ENCODE results near the gene TMX1.

The TMX1 gene

DNA sequence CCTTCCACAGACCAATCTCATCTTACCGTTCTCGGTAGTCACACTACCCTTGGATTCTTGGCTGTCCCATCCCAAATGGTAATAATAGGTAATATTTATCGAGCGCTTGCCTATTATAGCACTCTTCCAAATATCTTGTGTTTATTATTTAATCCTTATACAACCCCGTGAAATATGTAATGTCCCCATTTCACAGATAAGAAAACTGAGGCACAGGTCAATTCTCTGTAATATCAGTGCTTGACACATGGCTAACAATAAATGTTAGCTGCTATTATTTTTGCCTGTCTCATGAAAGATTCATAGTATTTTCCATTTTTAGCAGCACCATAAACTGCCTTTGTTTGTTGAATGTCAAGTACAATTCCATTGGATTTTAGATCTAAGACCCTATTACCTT, 4.5 kb downstream of the TMX1 start:
- DNase-seq: no peak

DNA sequence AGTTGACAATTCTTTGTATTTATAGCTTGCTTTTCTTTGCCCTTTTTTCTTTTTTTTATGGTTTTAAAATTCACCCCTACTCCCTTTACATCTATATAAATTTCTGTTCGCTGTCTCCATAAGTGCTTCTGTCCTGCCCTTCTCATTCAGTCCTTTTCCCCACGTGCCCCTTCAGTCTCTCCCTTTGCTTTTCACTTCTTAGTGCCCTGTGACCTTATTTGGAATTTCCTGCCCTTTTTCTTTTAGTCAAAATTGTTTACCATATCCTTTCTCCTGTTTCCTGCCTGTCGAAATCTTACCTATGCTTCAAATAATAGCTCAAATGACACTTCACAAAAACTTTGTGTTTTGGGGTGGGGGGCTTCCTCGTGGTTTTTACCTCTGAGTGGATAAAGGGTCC, 6.0 kb downstream of the TMX1 start:
- DNase-seq: no peak

DNA sequence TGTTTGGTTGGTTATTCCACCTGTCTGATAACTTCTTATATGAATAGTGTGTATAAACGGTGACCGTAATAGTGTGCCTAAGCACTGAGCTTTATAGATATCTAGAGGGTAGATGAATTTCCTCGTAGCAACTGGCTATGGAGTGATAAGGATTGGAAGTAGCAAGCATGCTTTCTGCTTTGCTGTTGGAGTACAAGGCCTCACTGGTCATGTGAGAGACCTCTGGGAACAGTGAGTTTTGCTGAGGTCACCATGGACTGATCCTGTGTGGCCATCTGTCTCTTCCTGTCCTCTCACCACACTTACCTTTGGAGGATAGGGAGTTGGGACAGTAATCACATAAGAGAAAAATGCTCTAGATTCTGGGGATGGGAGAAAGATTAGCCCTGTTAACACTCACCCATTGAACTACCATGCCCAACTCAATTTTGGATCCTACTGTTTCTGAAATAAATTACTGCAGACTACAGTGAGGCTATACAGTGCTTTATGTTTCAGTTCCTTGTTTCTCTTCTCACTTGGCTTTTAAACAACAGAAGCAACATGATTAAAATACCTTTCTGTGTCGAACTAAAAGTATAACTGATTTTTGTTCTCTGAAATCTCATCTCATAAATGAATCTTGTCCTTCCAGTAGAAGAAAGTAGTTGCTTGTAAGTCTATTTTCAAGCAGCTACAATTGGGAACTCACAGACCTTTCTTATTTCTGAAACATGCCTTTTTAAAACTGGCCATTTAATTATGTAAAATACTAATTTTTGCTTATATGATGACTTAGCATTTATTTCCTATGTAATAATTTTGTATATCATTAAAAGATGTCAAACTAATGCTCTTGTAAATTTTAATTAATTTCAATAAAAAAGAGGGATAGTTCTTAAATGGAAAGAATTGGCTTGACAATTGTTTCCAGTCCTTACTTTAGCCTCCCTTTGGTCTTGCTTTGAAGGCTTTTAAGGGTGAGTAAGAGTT, 8.3 kb downstream of the TMX1 start:
- DNase-seq: no peak

DNA sequence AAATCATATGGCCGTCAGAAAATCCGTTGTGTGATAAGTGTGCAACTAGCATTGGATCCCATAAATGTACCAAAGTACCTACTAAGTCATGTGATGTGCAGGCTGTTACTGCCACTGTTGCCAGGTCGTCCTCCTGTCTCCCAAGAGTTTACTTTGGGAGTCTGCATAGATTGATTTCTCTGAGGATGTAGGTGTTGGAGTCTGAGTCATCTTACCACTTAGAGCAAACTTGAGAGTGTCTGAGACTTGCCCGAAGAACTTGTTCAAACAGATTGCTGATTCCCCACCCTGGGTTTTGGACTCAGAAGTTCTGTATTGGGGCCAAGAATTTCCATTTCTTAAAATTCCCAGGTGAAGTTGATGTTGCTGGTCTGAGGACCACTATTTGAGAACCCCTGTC, 11.4 kb downstream of the TMX1 start:
- no peak for DNase-seq

DNA sequence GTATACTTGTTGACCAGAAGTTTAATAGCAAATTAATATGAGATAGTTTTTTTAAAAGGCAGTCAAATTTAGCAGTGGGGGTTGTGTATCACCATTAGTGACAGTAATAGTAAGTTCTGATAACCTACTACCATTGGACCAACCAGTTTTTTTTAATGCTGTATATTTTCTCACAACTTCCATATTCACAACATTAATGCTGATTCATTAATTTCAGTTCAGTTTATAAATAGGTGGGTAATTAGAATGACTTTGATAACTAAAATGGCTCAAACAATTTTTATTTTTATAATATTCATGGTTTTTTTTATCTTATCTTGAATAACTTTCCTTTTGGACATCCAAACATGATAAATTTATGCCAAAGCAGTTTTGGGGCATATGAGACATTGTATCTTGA, 13.8 kb downstream of the TMX1 start:
- DNase-seq: no peak

DNA sequence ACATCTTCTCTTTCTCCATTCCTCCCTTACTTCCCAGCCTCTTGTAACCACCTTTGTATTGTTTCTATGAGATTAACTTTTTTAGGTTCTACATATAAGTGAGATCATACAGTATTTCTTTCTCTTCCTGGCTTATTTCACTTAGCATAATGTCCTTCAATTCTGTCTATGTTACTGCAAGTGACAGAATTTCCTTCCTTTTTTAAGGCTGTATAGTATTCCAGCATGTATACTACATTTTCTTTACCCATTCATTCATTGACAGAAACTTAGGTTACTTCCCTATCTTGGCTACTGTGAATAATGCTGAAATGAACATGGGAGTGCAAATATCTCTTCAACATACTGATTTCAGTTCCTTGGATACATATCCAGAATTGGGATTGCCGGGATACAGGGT, 18.2 kb downstream of the TMX1 start:
- DNase-seq: no peak

DNA sequence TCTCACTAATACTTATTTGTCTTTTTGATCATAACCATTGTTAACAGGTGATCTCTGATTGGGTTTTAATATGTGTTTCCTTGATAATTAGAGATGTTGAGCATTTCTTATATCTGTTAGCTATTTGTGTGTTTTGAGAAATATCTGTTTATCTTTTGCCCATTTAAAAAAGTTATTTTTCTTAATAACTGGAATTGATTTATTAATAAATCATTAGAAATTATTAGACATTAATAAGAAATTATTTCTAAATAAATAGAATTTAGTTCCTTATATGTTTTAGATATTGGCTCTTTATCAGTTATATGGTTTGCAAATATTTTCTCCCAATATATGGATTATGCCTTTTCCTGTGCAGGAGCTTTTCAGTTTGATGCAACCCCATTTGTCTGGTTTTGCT, 18.7 kb downstream of the TMX1 start:
- no peak for DNase-seq

DNA sequence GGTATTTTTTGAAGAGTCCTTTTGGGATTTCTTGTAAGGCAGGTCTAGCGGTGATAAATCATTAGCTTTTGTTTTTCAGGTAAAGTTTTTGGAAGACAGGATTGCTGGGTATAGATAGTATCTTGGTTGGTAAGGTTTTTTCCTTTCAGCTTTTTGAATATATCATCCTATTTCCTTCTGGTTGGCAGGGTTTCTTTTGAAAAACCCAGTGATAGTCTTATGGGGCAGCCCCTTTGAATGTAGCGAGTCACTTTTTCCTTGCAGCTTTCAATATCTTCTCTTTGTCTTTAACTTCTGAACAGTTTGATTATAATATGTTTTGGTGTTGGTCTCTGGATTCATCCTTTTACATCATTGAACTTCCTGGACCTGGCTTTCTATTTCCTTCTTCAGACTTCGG, 20.2 kb downstream of the TMX1 start:
- no peak for DNase-seq

DNA sequence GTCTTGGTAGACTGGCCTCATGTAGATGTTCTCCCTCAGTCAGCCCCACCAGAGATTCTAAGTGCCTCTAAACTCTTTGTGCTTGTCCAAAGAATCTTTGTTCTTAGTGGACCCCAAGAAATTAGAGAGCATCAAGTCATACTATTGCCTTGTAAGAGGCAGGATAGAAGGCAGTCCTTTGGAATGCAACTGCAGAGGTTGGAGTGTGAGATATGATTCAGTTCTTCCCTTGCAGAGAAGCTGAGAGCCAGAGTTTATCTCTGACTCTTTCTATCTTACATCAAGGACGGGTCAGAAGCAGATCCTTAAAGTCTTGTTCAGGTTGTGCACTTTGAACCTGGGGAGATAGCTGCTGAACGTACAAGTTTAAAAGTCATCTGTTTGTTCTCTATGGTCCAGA, 21.1 kb downstream of the TMX1 start:
- DNase-seq: no peak

DNA sequence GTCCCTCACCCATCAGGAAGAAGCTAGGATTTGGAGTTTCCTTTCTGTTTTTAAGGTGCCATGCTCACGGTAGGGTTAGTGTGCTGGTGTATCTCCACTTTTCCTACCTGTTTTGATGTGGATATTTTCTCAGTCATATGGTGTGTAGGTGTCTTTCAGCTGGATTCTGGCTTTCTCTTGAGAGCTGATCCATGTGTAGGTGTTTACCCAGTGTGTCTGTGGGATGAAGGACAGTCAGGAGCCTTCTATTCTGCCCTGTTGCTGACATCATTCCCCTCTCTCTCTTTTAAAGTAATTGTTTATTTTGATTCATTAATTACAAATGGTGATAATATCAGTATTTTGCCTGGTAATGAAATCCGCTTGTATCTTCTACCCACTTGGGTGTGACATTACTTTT, 22.8 kb downstream of the TMX1 start:
- no peak for DNase-seq

DNA sequence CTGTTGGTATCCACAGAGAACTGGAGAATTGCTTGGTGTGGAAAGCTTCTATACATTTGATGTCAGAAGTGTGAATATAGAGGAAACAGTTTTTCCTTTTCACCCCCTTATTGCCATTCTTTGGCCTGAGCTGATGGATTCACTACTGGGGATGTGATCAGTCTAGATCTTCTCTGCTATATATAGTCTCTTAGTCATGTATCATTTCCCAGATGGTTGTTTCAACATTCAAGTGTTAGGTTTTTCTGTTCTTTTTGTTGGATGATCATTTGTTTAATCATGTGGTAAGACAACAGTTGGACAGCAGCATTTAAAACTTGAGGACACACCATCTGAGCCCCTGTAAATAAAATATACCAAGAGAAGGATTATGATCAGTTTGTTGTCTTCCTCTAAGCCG, 29.6 kb downstream of the TMX1 start:
- no peak for DNase-seq

DNA sequence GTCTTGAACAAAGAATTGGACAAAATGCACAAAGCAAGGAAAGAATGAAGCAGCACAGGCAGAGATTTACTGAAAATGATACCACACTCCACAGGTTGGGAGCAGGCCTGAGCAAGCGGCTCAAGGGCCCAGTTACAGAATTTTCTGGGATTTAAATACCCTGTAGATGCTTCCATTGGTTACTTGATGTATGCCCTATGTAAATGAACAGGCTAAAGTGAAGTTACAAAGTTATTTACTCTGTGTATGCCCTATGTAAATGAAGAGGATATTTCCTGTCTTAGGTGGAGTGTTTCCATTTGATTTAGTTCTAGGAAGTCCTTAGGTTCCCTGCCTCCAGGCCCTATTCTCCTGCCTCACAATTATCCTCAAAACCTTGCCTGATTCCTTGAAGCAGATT, 36.6 kb downstream of the TMX1 start:
- no peak for DNase-seq

DNA sequence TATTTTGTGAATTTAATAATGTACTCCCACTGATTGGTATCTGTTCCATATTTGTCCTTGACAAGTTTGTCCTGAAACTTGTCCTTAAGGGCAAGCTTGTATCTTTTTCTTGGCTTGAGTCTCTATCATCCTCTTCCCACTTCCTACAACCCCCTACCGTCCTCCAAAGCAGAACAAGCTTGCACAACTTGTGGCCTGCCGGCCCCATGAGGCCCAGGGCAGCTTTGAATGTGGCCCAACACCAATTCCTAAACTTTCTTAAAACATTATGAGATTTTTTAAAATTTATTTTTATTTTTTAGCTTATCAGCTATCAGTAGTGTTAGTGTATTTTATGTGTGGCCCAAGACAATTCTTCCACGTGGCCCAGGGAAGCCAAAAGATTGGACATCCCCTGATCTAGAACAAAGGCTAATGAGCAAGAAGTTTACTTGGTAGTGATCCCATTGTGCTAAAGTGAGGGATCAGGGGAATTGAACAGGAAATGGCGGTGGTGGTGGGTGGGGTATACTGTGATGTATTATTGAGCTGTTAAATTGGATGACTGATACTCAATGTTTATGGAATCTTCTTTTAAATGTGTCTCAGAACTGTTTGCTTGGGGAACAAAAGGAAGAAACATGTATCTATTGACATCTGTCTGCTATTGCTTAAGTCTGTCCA, 37.8 kb downstream of the TMX1 start:
- DNase-seq: no peak

DNA sequence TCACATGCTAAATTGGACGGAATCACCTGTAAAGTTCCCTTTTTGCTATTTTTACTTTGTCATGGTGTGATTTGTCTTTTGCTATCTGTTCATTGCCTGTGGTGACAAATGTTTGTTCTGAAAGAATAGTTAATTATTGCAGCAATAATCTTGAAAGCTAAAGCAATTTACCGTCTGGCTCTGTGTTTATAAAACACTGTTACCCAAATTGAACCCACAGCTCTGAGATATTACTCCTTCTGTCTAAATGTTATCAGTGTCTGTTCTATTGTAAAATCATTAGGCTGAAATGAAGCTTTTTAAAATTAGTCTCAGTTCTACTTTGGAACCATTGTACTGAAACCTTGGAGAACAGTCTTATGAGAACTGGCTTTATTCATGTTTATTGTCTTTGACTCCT, 42.5 kb downstream of the TMX1 start:
- DNase-seq: peak; percentile 10

DNA sequence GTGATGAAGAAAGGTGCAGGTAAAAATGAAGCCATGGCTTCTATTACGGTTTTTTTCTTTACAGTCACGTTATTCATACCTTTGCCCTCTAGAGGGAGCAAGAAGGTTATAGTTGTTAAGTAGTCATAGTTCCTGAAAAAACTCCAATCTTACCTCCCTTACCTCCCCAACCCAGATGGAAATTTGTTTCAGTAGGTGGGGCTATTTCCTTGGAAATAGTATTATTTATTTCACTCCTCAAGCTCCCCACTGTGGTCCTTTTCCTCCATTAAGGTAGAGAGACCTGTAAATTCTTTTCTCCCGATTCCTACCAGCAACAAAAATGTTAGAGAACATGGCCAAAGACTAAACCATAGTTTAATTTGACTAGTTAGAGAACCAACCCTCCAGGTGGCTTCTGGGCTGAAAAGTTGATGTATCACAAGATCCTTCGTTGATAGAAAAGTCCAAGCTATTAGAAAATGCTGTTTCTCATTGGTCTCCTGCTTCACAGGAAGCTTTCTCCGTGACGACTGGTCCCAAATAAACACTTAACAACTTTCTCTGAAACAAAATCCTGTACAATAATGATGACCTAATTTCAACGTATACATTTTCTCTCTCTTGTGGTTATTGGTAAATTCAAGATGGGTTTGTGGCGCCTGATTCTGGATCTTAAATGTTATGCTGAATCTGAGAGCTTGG, 43.5 kb downstream of the TMX1 start:
- DNase-seq: peak; percentile 90

DNA sequence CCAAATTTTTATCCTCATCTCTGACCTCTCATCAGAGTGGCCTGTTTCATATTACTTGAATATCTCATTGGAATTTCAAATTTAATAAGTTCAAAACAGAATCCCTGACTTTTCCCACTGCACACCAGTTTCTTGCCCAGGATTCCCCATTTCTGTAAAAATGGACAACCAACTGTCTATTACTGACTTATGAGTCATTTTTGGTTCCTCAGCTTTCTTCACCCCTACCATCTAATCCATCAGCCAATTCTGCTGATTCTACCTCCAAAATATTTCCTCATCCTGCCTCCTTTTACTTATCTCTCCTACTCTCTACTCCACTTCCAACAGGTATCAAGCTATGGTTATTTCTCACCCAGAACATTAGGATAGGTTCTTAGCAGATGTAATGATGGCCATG, 44.2 kb downstream of the TMX1 start:
- DNase-seq: no peak

DNA sequence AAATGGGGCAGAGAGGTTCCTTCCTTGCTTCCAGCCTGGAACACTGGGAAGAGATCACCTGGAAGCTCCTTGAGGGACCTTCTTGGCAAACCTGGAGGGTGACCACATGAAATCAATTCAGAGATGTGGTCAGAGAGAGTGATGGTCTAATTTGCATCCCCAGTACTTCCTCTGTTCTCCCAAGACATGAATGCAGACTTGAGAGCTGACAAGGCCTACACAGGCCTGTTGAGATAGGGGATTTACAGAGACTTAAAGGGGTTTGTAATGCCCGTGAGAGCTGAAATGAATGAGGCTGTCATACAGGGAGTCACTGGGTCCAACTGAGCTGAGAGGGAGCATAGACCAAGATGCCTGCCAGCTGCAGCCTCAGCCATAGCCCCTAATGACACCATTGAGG, 45.1 kb downstream of the TMX1 start:
- DNase-seq: no peak

DNA sequence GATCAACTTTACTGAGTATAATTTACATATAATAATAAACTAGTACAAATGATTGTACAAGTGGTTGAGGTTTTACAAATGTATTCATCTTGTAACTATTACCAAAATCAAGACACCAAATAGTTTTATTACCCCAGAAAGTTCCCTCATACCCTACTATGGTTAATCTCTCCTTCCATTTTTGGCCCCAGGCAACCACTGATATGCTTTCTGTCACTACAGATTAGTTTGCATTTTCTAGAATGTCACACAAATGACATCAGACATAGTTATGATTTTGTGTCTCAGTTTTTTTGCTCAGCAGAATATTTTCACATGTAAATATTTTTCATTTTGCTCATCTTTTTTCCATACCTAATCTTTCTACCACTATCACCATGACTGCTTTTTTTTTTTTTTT, 49.1 kb downstream of the TMX1 start:
- DNase-seq: no peak

DNA sequence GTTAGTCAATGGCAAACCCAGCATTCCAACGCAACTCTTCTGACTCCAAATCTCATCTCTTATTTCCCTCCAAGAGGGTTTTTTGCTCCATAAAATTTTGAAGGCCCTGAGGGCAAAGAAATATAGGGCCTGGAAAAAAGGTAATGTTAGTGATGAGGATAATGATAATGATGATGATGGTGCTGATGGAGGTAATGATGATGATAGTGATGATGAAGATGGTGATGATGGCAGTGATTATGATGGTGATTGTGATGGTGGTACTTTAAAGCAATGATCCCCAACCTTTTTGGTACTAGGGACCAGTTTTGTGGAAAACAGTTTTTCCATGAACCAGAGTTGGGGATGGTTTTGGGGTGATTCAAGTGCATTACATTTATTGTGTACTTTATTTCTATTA, 50.1 kb downstream of the TMX1 start:
- no peak for DNase-seq

DNA sequence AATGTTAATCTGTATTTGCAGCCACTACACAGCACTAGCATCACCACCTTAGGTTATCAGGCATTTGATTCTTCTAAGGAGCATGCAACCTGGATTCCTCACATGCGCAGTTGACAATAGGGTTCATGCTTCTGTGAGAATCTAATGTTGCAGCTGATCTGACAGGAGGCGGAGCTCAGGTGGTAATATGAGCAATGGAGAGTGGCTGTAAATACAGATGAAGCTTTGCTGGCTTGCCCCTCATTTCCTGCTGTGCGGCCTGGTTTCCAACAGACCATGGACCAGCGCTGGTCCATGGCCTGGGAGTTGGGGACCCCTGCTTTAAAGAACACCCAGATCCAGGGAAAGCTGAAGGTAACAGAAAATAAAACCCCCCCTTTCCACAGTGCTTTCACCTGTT, 51.0 kb downstream of the TMX1 start:
- no peak for DNase-seq

DNA sequence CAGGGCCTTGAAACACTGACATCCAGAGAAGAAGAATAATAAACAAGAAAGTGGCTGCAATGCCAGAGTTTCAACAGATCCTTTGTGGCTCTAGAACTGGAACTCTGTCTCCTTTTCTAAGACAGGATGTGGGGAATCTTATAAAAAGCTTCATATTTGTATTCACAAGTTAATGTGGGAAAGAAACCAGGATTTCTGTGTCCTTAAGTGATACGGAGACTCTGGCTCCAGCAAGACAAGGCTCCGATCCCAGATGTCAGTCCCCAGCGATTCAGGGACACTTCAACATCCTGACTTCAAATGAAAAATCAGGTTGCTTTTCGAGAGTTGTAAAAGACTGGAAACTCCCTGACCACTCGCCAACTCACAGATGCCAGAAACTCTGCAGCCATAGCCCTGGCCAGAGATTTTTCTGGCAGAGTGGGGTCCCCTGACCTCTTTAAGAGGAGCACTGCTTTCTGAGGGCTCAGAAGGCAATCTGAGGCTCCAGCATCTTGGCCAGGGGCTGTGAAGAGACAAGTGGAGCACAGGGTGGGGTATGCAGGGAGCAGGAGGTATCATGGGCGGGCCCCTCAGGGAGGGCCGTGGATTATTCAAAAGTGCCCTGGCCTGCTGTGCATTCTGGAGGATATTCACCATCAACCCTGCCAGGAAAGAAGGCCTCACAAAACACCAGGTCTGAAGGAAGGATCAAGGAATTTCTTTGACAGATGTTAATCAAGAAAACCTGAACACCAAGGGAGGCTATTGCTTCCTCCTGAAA, 53.3 kb downstream of the TMX1 start:
- DNase-seq: no peak

DNA sequence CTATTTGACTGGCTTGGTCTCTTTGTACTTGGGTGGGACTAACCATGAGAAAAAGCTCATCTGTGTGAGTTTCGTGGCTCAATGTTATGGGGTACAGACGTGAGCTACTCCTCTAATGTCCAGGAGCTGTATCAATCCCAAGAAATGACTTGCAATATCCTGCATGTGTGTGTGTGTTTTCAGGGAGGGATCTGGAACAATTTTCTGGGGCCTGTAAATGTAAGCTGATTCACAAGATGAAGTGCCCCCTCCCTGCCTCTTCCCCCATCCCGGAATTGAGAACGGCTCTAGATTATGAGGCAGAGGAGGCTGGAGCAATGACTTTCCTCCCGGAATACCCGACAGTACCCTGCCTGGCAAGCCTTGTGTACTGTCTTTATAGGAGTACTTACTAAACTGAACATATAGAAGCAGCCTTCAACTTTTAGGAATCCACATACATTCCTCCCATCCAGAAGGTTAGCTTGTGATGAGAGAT, 53.9 kb downstream of the TMX1 start:
- no peak for DNase-seq

DNA sequence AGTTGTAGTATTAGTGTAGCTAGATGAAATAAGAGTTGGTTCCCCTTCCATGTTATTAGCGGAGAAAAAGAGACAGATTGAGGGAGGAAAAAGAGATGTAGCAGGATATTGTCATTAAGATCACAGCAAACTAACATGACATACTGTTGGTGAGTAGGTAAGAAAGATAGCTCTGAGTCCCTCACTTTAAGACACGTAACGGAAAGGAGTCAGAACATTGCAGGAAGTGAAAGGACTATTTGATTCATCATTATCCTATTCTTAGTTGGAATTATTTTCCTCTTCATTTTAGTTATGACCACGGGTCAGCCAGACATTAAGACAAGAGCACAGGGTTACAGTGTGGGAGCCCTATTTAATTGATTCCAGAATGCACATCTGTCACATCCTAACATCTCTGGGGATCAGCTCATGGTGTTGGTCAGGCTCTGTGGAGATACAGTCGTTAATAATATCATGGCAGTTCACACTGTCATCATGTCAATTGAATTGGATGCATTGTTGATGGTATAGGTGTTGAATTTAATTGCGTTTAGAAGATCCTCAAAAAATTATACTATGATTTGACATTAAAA, 55.0 kb downstream of the TMX1 start:
- no peak for DNase-seq

All from COR-L47 (cell line).